Amygdala (tissue), 56 donors: Measurements from ENCODE around the gene MLST8.

Experiments used
- DNase-seq, 56 donors: peaks; one replicate each; lab custom pipeline; 2025; lab: John Stamatoyannopoulos, UW

MLST8 gene

GRCh38 chr16:2228161-2228824, 23.0 kb downstream of the MLST8 start:
- DNase-seq = no peak

- DNase-seq = no peak
Measured at GRCh38 chr16:2229091-2229490, 23.8 kb downstream of the MLST8 start.

- DNase-seq = no peak
Measured at GRCh38 chr16:2229632-2230250, 24.5 kb downstream of the MLST8 start.

- no peak for DNase-seq
Measured at GRCh38 chr16:2230376-2230775, 25.1 kb downstream of the MLST8 start.

GRCh38 chr16:2231016-2231931, 26.0 kb downstream of the MLST8 start:
- peak in 1 of 56 donors; percentile 12 for DNase-seq

- no peak for DNase-seq
Measured at GRCh38 chr16:2232094-2232990, 27.1 kb downstream of the MLST8 start.

- DNase-seq = no peak
Measured at GRCh38 chr16:2233046-2233775, 28.0 kb downstream of the MLST8 start.

GRCh38 chr16:2233872-2234812, 28.9 kb downstream of the MLST8 start:
- DNase-seq = no peak

GRCh38 chr16:2234813-2235170, 29.5 kb downstream of the MLST8 start:
- DNase-seq = no peak

GRCh38 chr16:2235234-2235651, 30.0 kb downstream of the MLST8 start:
- no peak for DNase-seq

- DNase-seq = no peak
Measured at GRCh38 chr16:2235695-2236336, 30.6 kb downstream of the MLST8 start.

- no peak for DNase-seq
Measured at GRCh38 chr16:2236337-2237101, 31.3 kb downstream of the MLST8 start, which contains the start of gene DNASE1L2. Gene DNASE1L2 (plus strand): TSS chr16:2236444. CDS start chr16:2236817, 373 bp downstream.

- no peak for DNase-seq
Measured at GRCh38 chr16:2237102-2237482, 31.8 kb downstream of the MLST8 start.

- no peak for DNase-seq
Measured at GRCh38 chr16:2237493-2238149, 32.4 kb downstream of the MLST8 start.

- DNase-seq = no peak
Measured at GRCh38 chr16:2238150-2238837, 33.0 kb downstream of the MLST8 start.
